K562 (cell line): ENCODE measurements around the gene VPREB3. TPM values are rescaled to one million over a fixed set of nuclear protein-coding genes. Genes with fewer than 3 reads are reported as not detected.

ENCODE experiments used
- ATAC-seq: fragments of 200-7000 bp; cut with Tn5 transposase; 3 replicates; pipeline ENCODE4 v1.9.1; 2020; ENCODE audit warnings: moderate library complexity
- BruUV-seq: library from RNA; stranded (reverse); fragments of 400-500 nt; replicated peaks from 2 replicates; lab custom pipeline; 2021; lab: Mats Ljungman, UMichigan
- CTCF ChIA-PET: fragments of 300-600 bp; formaldehyde crosslinking; extraction: SDS; loops from one replicate; lab custom pipeline; 2021; ENCODE audit warnings: low intra/inter-chr PET ratio; lab: Yijun Ruan, JAX
- POLR2A ChIA-PET: fragments of 300-600, 350-650 bp; sonication (Branson Sonifier 250); formaldehyde crosslinking; extraction: SDS; loops from one replicate; lab custom pipeline; 2021; ENCODE audit warnings: antibody characterized with exemption, inconsistent platforms; lab: Yijun Ruan, JAX
- DNase-seq, 4 experiments: peaks; one replicate each; pipeline versions ENCODE4 v3.0.0 to v3.0.0-alpha.2; 2011 to 2018; ENCODE audit warnings: low spot score in 3 of 4, mixed read lengths in 3 of 4; ENCODE audit errors: extremely low read depth in 1 of 4
- FAIRE-seq: peaks from 2 replicates; lab custom pipeline; 2011; peaks lifted over from hg19 to GRCh38; lab: Jason Lieb, UNC
- H2AFZ ChIP-seq: 2 replicates; pipeline ENCODE4 v1.6.0; 2011; ENCODE audit warnings: low read depth, low read length, control low read depth, inconsistent platforms
- H3K27ac ChIP-seq: fragments of 200-600 bp; 3 replicates; pipeline ENCODE4 v1.8.0; 2011; ENCODE audit warnings: low read depth, mild to moderate bottlenecking, control low read depth, inconsistent platforms, low read length, moderate library complexity, mixed read lengths; ENCODE audit errors: extremely low read depth
- H3K27me3 ChIP-seq, 2 experiments: fragments of 300-600 bp in 1 of 2; 2 replicates in 1 of 2; 3 replicates in 1 of 2; pipeline versions ENCODE4 v1.6.0 to v1.8.0; 2011; ENCODE audit warnings: inconsistent platforms in 2 of 2, low read length in 2 of 2, mild to moderate bottlenecking in 1 of 2, mixed read lengths in 1 of 2, moderate library complexity in 1 of 2; ENCODE audit not compliant: control insufficient read depth in 2 of 2, insufficient read depth in 2 of 2
- H3K36me3 ChIP-seq: fragments of 300-600 bp; 3 replicates; pipeline ENCODE4 v1.8.0; 2011; ENCODE audit warnings: mild to moderate bottlenecking, low read length, inconsistent platforms; ENCODE audit not compliant: control insufficient read depth, insufficient read depth
- H3K4me1 ChIP-seq, 2 experiments: fragments of 200-600 bp in 1 of 2; replicated peaks in 1 of 2; 2 replicates in 1 of 2; 3 replicates in 1 of 2; pipeline versions ENCODE4 v1.5.1 to v1.8.0; 2011; ENCODE audit warnings: inconsistent platforms in 2 of 2, low read length in 2 of 2, mild to moderate bottlenecking in 1 of 2, mixed read lengths in 1 of 2, moderate library complexity in 1 of 2; ENCODE audit not compliant: control insufficient read depth in 2 of 2, insufficient read depth in 2 of 2
- H3K4me2 ChIP-seq: 2 replicates; pipeline ENCODE4 v1.6.1; 2011; ENCODE audit warnings: low read length, control low read depth, inconsistent platforms, mixed read lengths; ENCODE audit not compliant: insufficient read depth
- H3K4me3 ChIP-seq: fragments of 200-600 bp; sonication (generic), shearing (Covaris generic); 2 replicates; pipeline ENCODE4 v1.5.1; 2016; ENCODE audit warnings: control low read depth, inconsistent platforms
- H3K79me2 ChIP-seq: fragments of 200-600 bp; 3 replicates; pipeline ENCODE4 v1.8.0; 2011; ENCODE audit warnings: low read length, inconsistent platforms; ENCODE audit not compliant: control insufficient read depth, insufficient read depth
- H3K9ac ChIP-seq, 2 experiments: 2 replicates each; pipeline versions ENCODE4 v1.6.0 to v1.6.1; 2011; ENCODE audit warnings: low read depth in 2 of 2, low read length in 2 of 2, control low read depth in 1 of 2, inconsistent platforms in 1 of 2, mild to moderate bottlenecking in 1 of 2, mixed read lengths in 1 of 2; ENCODE audit not compliant: insufficient read depth in 1 of 2
- H3K9me1 ChIP-seq: one replicate; pipeline ENCODE4 v1.6.0; 2011; ENCODE audit warnings: inconsistent platforms, mild to moderate bottlenecking, low read length, moderate library complexity; ENCODE audit not compliant: control insufficient read depth, insufficient read depth
- H3K9me3 ChIP-seq: replicated peaks from 2 replicates; pipeline ENCODE4 v1.5.1; 2011; ENCODE audit warnings: low read depth, low read length, inconsistent platforms; ENCODE audit not compliant: control insufficient read depth, insufficient read depth
- H4K20me1 ChIP-seq: replicated peaks from 2 replicates; pipeline ENCODE4 v1.6.1; 2011; ENCODE audit warnings: low read length, inconsistent platforms, mixed read lengths; ENCODE audit not compliant: control insufficient read depth, insufficient read depth
- C11orf30 ChIP-seq: fragments of 450-650 bp; IDR thresholded peaks from 2 replicates; pipeline ENCODE4 v1.6.1; 2016; ENCODE audit warnings: low read depth, mild to moderate bottlenecking
- CBFA2T2 ChIP-seq: fragments of 450-650 bp; conservative IDR thresholded peaks from 2 replicates; pipeline ENCODE4 v1.6.1; 2017; ENCODE audit warnings: mild to moderate bottlenecking
- CBFA2T3 ChIP-seq: fragments of 450-650 bp; IDR thresholded peaks from 2 replicates; pipeline ENCODE4 v1.6.1; 2017
- MEIS2 ChIP-seq: fragments of 450-650 bp; IDR thresholded peaks from 2 replicates; pipeline ENCODE4 v1.6.1; 2014; ENCODE audit warnings: mild to moderate bottlenecking; ENCODE audit not compliant: partially characterized antibody
- NCOR1 ChIP-seq: fragments of 450-650 bp; IDR thresholded peaks from 2 replicates; pipeline ENCODE4 v1.6.1; 2016; ENCODE audit warnings: mild to moderate bottlenecking, moderate library complexity
- PHTF2 ChIP-seq: fragments of 250-450 bp; sonication (Bioruptor Pico); IDR thresholded peaks from 2 replicates; pipeline ENCODE4 v1.5.0; 2021; ENCODE audit warnings: mild to moderate bottlenecking
- SNAPC5 ChIP-seq: fragments of 250-450 bp; sonication (Bioruptor Pico); IDR thresholded peaks from 2 replicates; pipeline ENCODE4 v1.8.0; 2021; ENCODE audit warnings: moderate library complexity, mild to moderate bottlenecking, inconsistent platforms
- TBP ChIP-seq: optimal IDR thresholded peaks from 2 replicates; pipeline ENCODE3; 2011; ENCODE audit warnings: low read depth, low read length, improper control_type of control experiment
- TCF3 ChIP-seq: sonication (generic); formaldehyde crosslinking; IDR thresholded peaks from 2 replicates; pipeline ENCODE4 v1.4.0; 2020; ENCODE audit warnings: mild to moderate bottlenecking, missing genetic modification reagents
- USF1 ChIP-seq: sonication (generic); formaldehyde crosslinking; IDR thresholded peaks from 2 replicates; pipeline ENCODE4 v1.9.0; 2022; ENCODE audit warnings: mild to moderate bottlenecking, missing genetic modification reagents
- ZC3H11A ChIP-seq: IDR thresholded peaks from 2 replicates; pipeline ENCODE4 v1.6.1; 2012; ENCODE audit warnings: low read depth, low read length, improper control_type of control experiment
- ZNF12 ChIP-seq: sonication (generic); formaldehyde crosslinking; IDR thresholded peaks from 2 replicates; pipeline ENCODE4 v1.4.0; 2020; ENCODE audit warnings: mild to moderate bottlenecking, missing genetic modification reagents
- ZNF174 ChIP-seq: fragments of 250-450 bp; sonication (Bioruptor Pico); IDR thresholded peaks from 2 replicates; pipeline ENCODE4 v1.4.0; 2020; ENCODE audit warnings: mild to moderate bottlenecking
- ZNF740 ChIP-seq, 3 experiments: fragments of 200-800 bp in 1 of 3; sonication (Bioruptor generic) in 1 of 3; sonication (generic) in 1 of 3; formaldehyde crosslinking in 1 of 3; IDR thresholded peaks; 2 replicates each; pipeline versions ENCODE4 v1.6.1 to v1.8.0; 2016 to 2022; ENCODE audit warnings: mild to moderate bottlenecking in 2 of 3, missing compliant biosample characterization in 2 of 3, missing genetic modification characterization in 2 of 3, missing genetic modification reagents in 1 of 3
- ZNF79 ChIP-seq: fragments of 250-450 bp; sonication (Bioruptor Pico); IDR thresholded peaks from 2 replicates; pipeline ENCODE4 v1.4.0; 2020; ENCODE audit warnings: low read depth, mild to moderate bottlenecking, moderate library complexity
- WGBS: fragments of 100-300 bp; shearing (Covaris generic); methylation state at CpG from one replicate; pipeline ENCODE4 v1.1.6; 2016; ENCODE audit warnings: low coverage, mixed read lengths; ENCODE audit not compliant: insufficient coverage; ENCODE audit errors: missing lambda C conversion rate; 5-methylcytosine and 5-hydroxymethylcytosine counted together
- in situ Hi-C: fragments of 300-500 bp; cut with MboI; formaldehyde crosslinking; loops from 4 replicates; pipeline ENCODE4 v1.15.0; 2018; ENCODE audit warnings: inconsistent platforms, mixed read lengths
- intact Hi-C: fragments of 100-400 bp; cut with micrococcal nuclease; formaldehyde crosslinking; loops from 2 replicates; pipeline ENCODE4 v1.14.2; 2022
- polyA plus RNA-seq, 8 experiments: library from polyadenylated mRNA; depleted of rRNA in 4 of 8; stranded (reverse) in 5 of 8; unstranded in 3 of 8; fragments of >200 nt; fragmentation: Nextera tagmentation in 2 of 8; fragmentation: Illumina TruSeq in 1 of 8; extraction: Ambion mirVana in 2 of 8; extraction: Trizol in 1 of 8; gene quantifications; 2 replicates each; pipeline versions ENCODE4 v1.2.1 to v1.2.3, GENCODE V29; 2011 to 2014; ENCODE audit warnings: inconsistent platforms in 1 of 8, missing spikeins in 1 of 8
- total RNA-seq, 7 experiments: library from RNA; depleted of rRNA in 6 of 7; stranded (reverse); fragments of >200 nt in 6 of 7; fragmentation: Illumina TruSeq in 2 of 7; extraction: Trizol in 2 of 7; gene quantifications; 2 replicates each; pipeline versions ENCODE4 v1.2.1 to v1.2.3, GENCODE V29; 2011 to 2021; ENCODE audit warnings: low replicate concordance in 1 of 7
- TF ChIP-seq, protein P1 (sequence below): fragments of 250-450 bp; sonication (Bioruptor Pico); IDR thresholded peaks from 2 replicates; pipeline ENCODE4 v1.5.0; 2021; ENCODE audit warnings: mild to moderate bottlenecking, borderline replicate concordance
- TF ChIP-seq, protein P2 (sequence below): sonication (generic); formaldehyde crosslinking; IDR thresholded peaks from 2 replicates; pipeline ENCODE4 v1.9.0; 2022; ENCODE audit warnings: mild to moderate bottlenecking, missing genetic modification reagents

The VPREB3 gene
- total and polyA plus RNA-seq, 9 of the 15 experiments (the other 6 are each of a cell fraction or from before 2014, with no cell fraction given), result 0.14 to 0.71 (median 0.20) TPM; not detected in 6

DNA sequence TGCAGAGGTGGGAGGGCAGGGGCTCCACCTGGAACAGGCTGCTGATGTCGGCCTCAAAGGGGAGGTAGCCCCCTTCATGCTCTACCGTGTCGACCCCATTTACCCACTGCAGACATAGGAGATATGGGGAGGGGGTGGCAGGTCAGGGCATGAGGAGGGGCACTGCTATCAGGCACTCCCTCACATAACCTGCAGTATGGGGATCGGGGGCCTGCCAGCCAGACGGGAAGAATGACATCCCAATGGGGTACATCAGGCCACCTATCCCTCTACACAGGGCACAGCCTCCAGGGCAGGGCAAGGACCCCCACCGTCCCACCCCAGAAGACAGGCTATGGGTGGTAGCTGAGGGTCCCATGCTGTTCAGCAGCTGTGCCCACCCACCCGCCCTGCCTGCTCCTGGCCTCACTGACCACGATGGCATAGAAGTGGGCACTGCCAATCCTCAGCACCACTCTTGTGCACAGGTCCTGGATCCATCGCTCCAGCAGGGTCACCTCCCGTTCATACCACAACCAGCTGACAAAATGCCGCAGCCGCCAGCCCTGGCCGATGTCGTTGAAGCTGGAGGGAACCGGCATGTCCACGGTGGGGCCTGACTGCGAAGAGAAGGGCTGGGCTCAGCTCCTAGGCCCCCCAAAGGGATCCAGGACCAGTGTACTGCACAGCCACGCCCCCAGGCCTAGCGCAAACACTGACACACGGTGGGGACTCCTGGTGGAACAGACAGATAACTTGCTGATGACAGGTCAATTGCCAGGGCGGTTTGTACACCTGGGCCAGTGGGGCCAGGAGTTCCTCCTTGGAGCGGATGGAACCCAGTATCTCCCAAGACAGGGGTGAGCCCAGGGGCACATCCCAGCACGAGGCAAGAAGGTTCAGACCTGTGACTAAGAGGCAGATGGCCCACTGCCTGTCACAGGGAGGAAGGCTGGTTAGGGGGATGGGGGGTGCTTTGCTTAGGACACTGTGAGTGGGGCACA lies 39.3 kb downstream of the VPREB3 start:
- intact Hi-C loops (no loop called here), in situ Hi-C loops (no loop called here)
- FAIRE-seq (peak; percentile 70), ATAC-seq (peak; percentile 16; the same call in 1 of the 3 replicates), DNase-seq (peak; percentile 17 to 47 (median 33))
- H3K4me3 ChIP-seq, result no peak overlapping the region
- WGBS, result 66% methylated on average over 11 of the region's 23 CpGs
- BruUV-seq, result no TSS peak
- H3K4me2 ChIP-seq, result no peak overlapping the region
- H2AFZ ChIP-seq, result no peak overlapping the region
- CTCF ChIA-PET, result no interaction called here
- H3K4me1 ChIP-seq, result peaks cover 6 to 25% of the 10 kb centered on the region in 2 experiments; a peak in 4 of 5 replicates
- no peaks in the 10 kb centered on the region for H3K27me3 ChIP-seq
- H4K20me1 ChIP-seq, result no peaks in the 10 kb centered on the region
- H3K9me3 ChIP-seq, result no peaks in the 10 kb centered on the region
- POLR2A ChIA-PET, result interaction anchor here (0.6 kb wide), 1 partner anchor 48 kb away, joined by 3 read pairs; the partner anchor contains the start of gene C22orf15
- H3K9ac ChIP-seq, result peak overlapping the region in 1 of 2 experiments; percentile 52; a peak in 1 of 4 replicates
- H3K9me1 ChIP-seq, result no peaks in the 10 kb centered on the region
- H3K27ac ChIP-seq, result no peak overlapping the region
- H3K79me2 ChIP-seq, result peaks cover 19% of the 10 kb centered on the region
- H3K36me3 ChIP-seq, result peaks cover 44% of the 10 kb centered on the region; the same call in 1 of the 3 replicates
- TF ChIP-seq CBFA2T2, result peak; percentile 50; the same call in 1 of the 2 replicates
- TF ChIP-seq TBP, result no peak
- no peak for TF ChIP-seq C11orf30
- TF ChIP-seq NCOR1, result no peak
- TF ChIP-seq USF1 (CRISPR knock-in tag), result no peak
- TF ChIP-seq CBFA2T3, result peak; percentile 72
- no peak for TF ChIP-seq PHTF2 (CRISPR knock-in tag)
- TF ChIP-seq SNAPC5 (CRISPR knock-in tag), result no peak
- TF ChIP-seq, protein P1, sequence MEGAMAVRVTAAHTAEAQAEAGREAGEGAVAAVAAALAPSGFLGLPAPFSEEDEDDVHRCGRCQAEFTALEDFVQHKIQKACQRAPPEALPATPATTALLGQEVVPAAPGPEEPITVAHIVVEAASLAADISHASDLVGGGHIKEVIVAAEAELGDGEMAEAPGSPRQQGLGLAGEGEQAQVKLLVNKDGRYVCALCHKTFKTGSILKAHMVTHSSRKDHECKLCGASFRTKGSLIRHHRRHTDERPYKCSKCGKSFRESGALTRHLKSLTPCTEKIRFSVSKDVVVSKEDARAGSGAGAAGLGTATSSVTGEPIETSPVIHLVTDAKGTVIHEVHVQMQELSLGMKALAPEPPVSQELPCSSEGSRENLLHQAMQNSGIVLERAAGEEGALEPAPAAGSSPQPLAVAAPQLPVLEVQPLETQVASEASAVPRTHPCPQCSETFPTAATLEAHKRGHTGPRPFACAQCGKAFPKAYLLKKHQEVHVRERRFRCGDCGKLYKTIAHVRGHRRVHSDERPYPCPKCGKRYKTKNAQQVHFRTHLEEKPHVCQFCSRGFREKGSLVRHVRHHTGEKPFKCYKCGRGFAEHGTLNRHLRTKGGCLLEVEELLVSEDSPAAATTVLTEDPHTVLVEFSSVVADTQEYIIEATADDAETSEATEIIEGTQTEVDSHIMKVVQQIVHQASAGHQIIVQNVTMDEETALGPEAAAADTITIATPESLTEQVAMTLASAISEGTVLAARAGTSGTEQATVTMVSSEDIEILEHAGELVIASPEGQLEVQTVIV (CRISPR knock-in tag), result no peak
- no peak for TF ChIP-seq ZNF12 (CRISPR knock-in tag)
- no peak for TF ChIP-seq ZC3H11A
- TF ChIP-seq ZNF174 (CRISPR knock-in tag), result no peak
- peak; percentile 41; the same call in 1 of the 2 replicates for TF ChIP-seq TCF3 (CRISPR knock-in tag)
- TF ChIP-seq, protein P2, sequence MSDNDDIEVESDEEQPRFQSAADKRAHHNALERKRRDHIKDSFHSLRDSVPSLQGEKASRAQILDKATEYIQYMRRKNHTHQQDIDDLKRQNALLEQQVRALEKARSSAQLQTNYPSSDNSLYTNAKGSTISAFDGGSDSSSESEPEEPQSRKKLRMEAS, result peak; percentile 60
- peak; percentile 15 for TF ChIP-seq MEIS2
- 0 out of 2 replicates have a peak, but pooled peaks have one; percentile 21 for TF ChIP-seq ZNF740 (CRISPR knock-in tag; IDR thresholded peaks at IDR 0.05)
- no peak for TF ChIP-seq ZNF740 (tag; IDR thresholded peaks at IDR 0.05)
- TF ChIP-seq ZNF79 (CRISPR knock-in tag), result no peak
